H1 (cell line): ENCODE data around the gene TEX264. TPM values are rescaled to one million over a fixed set of nuclear protein-coding genes. Genes with fewer than 3 reads are reported as not detected.

Source experiments
- CBX5 ChIP-seq: fragments of 300-800, 300-1000 bp; sonication (generic); IDR thresholded peaks from 2 replicates; pipeline ENCODE4 v1.7.1; 2016; ENCODE audit warnings: antibody characterized with exemption, low read length, low read depth
- CTBP2 ChIP-seq: IDR thresholded peaks from 2 replicates; pipeline ENCODE4 v1.7.0; 2011; ENCODE audit warnings: borderline replicate concordance, mild to moderate bottlenecking, moderate library complexity, mixed read lengths, low read length; ENCODE audit not compliant: insufficient read depth, insufficient read length
- EGR1 ChIP-seq: IDR thresholded peaks from 2 replicates; pipeline ENCODE4 v1.6.1; 2011; ENCODE audit warnings: low read depth, low read length, borderline replicate concordance
- EZH2 ChIP-seq: fragments of 200-600 bp; sonication (generic); IDR thresholded peaks from 2 replicates; pipeline ENCODE4 v1.7.1; 2012; ENCODE audit warnings: low read depth, mild to moderate bottlenecking, moderate library complexity, low read length, inconsistent platforms; ENCODE audit not compliant: severe bottlenecking
- NRF1 ChIP-seq: IDR thresholded peaks from 2 replicates; pipeline ENCODE4 v1.6.1; 2011; ENCODE audit warnings: mild to moderate bottlenecking, low read depth, low read length, improper control_type of control experiment
- POLR2A ChIP-seq, 2 experiments: IDR thresholded peaks; 1 replicate in 1 of 2; 2 replicates in 1 of 2; pipeline ENCODE4 v1.6.1; 2011; ENCODE audit warnings: low read depth in 2 of 2, low read length in 2 of 2, mild to moderate bottlenecking in 2 of 2; ENCODE audit errors: control extremely low read depth in 1 of 2
- POLR2AphosphoS5 ChIP-seq: IDR thresholded peaks from 2 replicates; pipeline ENCODE4 v1.6.1; 2011; ENCODE audit warnings: low read depth, low read length
- POU5F1 ChIP-seq: IDR thresholded peaks from 2 replicates; pipeline ENCODE4 v1.6.1; 2011; ENCODE audit warnings: low read depth, mild to moderate bottlenecking, low read length, moderate library complexity
- polyA plus RNA-seq, 7 experiments: library from polyadenylated mRNA; depleted of rRNA in 3 of 7; stranded (reverse) in 5 of 7; unstranded in 2 of 7; fragments of >200 nt in 5 of 7; fragments of 200-250 nt in 2 of 7; gene quantifications; 1 replicate in 5 of 7; 2 replicates in 1 of 7; 4 replicates in 1 of 7; pipeline versions ENCODE4 v1.2.1 to v1.2.3, GENCODE V29; 2011 to 2013; ENCODE audit warnings: missing spikeins in 2 of 7, mixed read lengths in 2 of 7
- total RNA-seq: library from RNA; stranded (reverse); fragmentation: NEBNext Ultra II Directional; extraction: Animal tissue kit (Norgen Biotek cat#: 25700); gene quantifications from 2 replicates; pipeline ENCODE4 v1.2.1, GENCODE V29; 2021
- TF ChIP-seq, protein P1 (sequence below): fragments of 300-600 bp; sonication (generic); IDR thresholded peaks from 2 replicates; pipeline ENCODE4 v1.7.1; 2012; ENCODE audit warnings: low read length, moderate library complexity, mild to moderate bottlenecking, inconsistent platforms; ENCODE audit not compliant: insufficient replicate concordance
- TF ChIP-seq, protein P2 (sequence below): IDR thresholded peaks from 2 replicates; pipeline ENCODE4 v1.6.1; 2011; ENCODE audit warnings: low read depth, mild to moderate bottlenecking, low read length; ENCODE audit not compliant: insufficient read depth
- TF ChIP-seq, protein P3 (sequence below): IDR thresholded peaks from 2 replicates; pipeline ENCODE4 v1.6.1; 2012; ENCODE audit warnings: inconsistent platforms

TEX264 gene
- total and polyA plus RNA-seq, 2 of the 8 experiments (the other 6 are each of a cell fraction or from before 2014, with no cell fraction given), result 11.2 to 35.6 TPM

DNA sequence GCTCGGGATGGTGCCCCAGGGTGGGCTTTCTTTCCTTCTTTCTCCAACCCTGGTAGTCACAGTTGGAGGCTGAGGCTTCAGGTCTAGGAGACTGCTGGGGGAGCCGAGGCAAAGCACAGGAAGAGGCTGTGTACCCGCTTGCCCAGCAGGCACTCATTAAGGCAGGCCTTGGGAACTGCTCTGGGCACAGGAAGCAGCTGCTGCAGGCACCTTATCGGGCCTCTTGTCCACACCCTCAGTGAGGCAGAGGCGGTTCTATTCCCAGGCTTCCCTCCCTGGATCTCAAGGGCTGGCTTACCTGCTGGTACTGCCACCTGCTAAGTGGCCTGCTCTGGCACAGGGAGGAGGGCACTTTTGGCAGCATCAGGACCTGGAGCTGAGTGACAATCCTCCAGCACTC is 20.0 kb downstream of the TEX264 start (continued):
- TF ChIP-seq, protein P1, sequence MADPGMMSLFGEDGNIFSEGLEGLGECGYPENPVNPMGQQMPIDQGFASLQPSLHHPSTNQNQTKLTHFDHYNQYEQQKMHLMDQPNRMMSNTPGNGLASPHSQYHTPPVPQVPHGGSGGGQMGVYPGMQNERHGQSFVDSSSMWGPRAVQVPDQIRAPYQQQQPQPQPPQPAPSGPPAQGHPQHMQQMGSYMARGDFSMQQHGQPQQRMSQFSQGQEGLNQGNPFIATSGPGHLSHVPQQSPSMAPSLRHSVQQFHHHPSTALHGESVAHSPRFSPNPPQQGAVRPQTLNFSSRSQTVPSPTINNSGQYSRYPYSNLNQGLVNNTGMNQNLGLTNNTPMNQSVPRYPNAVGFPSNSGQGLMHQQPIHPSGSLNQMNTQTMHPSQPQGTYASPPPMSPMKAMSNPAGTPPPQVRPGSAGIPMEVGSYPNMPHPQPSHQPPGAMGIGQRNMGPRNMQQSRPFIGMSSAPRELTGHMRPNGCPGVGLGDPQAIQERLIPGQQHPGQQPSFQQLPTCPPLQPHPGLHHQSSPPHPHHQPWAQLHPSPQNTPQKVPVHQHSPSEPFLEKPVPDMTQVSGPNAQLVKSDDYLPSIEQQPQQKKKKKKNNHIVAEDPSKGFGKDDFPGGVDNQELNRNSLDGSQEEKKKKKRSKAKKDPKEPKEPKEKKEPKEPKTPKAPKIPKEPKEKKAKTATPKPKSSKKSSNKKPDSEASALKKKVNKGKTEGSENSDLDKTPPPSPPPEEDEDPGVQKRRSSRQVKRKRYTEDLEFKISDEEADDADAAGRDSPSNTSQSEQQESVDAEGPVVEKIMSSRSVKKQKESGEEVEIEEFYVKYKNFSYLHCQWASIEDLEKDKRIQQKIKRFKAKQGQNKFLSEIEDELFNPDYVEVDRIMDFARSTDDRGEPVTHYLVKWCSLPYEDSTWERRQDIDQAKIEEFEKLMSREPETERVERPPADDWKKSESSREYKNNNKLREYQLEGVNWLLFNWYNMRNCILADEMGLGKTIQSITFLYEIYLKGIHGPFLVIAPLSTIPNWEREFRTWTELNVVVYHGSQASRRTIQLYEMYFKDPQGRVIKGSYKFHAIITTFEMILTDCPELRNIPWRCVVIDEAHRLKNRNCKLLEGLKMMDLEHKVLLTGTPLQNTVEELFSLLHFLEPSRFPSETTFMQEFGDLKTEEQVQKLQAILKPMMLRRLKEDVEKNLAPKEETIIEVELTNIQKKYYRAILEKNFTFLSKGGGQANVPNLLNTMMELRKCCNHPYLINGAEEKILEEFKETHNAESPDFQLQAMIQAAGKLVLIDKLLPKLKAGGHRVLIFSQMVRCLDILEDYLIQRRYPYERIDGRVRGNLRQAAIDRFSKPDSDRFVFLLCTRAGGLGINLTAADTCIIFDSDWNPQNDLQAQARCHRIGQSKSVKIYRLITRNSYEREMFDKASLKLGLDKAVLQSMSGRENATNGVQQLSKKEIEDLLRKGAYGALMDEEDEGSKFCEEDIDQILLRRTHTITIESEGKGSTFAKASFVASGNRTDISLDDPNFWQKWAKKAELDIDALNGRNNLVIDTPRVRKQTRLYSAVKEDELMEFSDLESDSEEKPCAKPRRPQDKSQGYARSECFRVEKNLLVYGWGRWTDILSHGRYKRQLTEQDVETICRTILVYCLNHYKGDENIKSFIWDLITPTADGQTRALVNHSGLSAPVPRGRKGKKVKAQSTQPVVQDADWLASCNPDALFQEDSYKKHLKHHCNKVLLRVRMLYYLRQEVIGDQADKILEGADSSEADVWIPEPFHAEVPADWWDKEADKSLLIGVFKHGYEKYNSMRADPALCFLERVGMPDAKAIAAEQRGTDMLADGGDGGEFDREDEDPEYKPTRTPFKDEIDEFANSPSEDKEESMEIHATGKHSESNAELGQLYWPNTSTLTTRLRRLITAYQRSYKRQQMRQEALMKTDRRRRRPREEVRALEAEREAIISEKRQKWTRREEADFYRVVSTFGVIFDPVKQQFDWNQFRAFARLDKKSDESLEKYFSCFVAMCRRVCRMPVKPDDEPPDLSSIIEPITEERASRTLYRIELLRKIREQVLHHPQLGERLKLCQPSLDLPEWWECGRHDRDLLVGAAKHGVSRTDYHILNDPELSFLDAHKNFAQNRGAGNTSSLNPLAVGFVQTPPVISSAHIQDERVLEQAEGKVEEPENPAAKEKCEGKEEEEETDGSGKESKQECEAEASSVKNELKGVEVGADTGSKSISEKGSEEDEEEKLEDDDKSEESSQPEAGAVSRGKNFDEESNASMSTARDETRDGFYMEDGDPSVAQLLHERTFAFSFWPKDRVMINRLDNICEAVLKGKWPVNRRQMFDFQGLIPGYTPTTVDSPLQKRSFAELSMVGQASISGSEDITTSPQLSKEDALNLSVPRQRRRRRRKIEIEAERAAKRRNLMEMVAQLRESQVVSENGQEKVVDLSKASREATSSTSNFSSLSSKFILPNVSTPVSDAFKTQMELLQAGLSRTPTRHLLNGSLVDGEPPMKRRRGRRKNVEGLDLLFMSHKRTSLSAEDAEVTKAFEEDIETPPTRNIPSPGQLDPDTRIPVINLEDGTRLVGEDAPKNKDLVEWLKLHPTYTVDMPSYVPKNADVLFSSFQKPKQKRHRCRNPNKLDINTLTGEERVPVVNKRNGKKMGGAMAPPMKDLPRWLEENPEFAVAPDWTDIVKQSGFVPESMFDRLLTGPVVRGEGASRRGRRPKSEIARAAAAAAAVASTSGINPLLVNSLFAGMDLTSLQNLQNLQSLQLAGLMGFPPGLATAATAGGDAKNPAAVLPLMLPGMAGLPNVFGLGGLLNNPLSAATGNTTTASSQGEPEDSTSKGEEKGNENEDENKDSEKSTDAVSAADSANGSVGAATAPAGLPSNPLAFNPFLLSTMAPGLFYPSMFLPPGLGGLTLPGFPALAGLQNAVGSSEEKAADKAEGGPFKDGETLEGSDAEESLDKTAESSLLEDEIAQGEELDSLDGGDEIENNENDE, result no peak
- TF ChIP-seq CTBP2, result no peak
- TF ChIP-seq, protein P2, sequence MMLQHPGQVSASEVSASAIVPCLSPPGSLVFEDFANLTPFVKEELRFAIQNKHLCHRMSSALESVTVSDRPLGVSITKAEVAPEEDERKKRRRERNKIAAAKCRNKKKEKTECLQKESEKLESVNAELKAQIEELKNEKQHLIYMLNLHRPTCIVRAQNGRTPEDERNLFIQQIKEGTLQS, result no peak
- no peak for TF ChIP-seq POLR2A (IDR thresholded peaks at IDR 0.05; ENCODE audit: control extremely low read depth in 1 of 2, low read depth in 2 of 2, low read length in 2 of 2)
- TF ChIP-seq EGR1, result no peak
- TF ChIP-seq EZH2, result no peak
- TF ChIP-seq POU5F1, result no peak
- TF ChIP-seq, protein P3, sequence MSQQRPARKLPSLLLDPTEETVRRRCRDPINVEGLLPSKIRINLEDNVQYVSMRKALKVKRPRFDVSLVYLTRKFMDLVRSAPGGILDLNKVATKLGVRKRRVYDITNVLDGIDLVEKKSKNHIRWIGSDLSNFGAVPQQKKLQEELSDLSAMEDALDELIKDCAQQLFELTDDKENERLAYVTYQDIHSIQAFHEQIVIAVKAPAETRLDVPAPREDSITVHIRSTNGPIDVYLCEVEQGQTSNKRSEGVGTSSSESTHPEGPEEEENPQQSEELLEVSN, result no peak
- TF ChIP-seq POLR2AphosphoS5, result no peak
- TF ChIP-seq NRF1, result no peak
- TF ChIP-seq CBX5, result no peak
